ENCODE measurements around the gene RNF215. TPM values are rescaled to one million over a fixed set of nuclear protein-coding genes. Genes with fewer than 3 reads are reported as not detected.

RNF215 gene
- total RNA-seq, 1 experiment from 2014 or later, result 12.8 TPM

- no peaks in the 10 kb centered on the region for H3K9me3 Mint-ChIP-seq (ENCODE audit: unreplicated experiment)
- no peaks in the 10 kb centered on the region for H3K27me3 Mint-ChIP-seq (ENCODE audit: insufficient read depth, unreplicated experiment)
- peaks cover 6% of the 10 kb centered on the region for H3K36me3 Mint-ChIP-seq (ENCODE audit: insufficient read depth, unreplicated experiment)
- H3K27me3 ChIP-seq (replicated peaks; ENCODE audit: control insufficient read depth, insufficient read depth, low read length), result no peaks in the 10 kb centered on the region
- H3K4me1 Mint-ChIP-seq (ENCODE audit: low read depth, unreplicated experiment), result no peaks in the 10 kb centered on the region
- no peaks in the 10 kb centered on the region for H3K9me3 ChIP-seq
- CTCF ChIA-PET, result interaction anchor here (1.4 kb wide), 1 partner anchor 94 kb away, joined by 12 read pairs; no protein-coding TSS in a partner anchor
- H3K36me3 ChIP-seq (ENCODE audit: control insufficient read depth, insufficient read depth, low read length), result no peaks in the 10 kb centered on the region
- TF ChIP-seq CTCF (IDR thresholded peaks at IDR 0.05; ENCODE audit: insufficient read depth in 1 of 2, low read depth in 1 of 2, low read length in 1 of 2, severe bottlenecking in 1 of 2, unreplicated experiment in 1 of 2), result no peak
- DNase-seq, result no peak
- no peak overlapping the region for H3K27ac Mint-ChIP-seq (ENCODE audit: unreplicated experiment)
- BruUV-seq (replicated peaks), result no TSS peak
- intact Hi-C loops (cut with micrococcal nuclease; ENCODE audit: unreplicated experiment), result no loop called here
- 0 out of 2 replicates have a peak, but pooled peaks cover 4% of the 10 kb centered on the region for H3K4me1 ChIP-seq
- H3K4me3 ChIP-seq (ENCODE audit: low read depth, low read length), result no peak overlapping the region
- POLR2A ChIA-PET, result interaction anchor here (0.6 kb wide), 1 partner anchor 11 kb away, joined by 5 read pairs; no protein-coding TSS in a partner anchor
- H3K4me3 Mint-ChIP-seq (ENCODE audit: unreplicated experiment), result no peak overlapping the region
Observed at GRCh38 chr22:30382340-30382739, 4.9 kb downstream of the RNF215 start.

GRCh38 chr22:30381264-30381663, 5.9 kb downstream of the RNF215 start:
- 0 out of 2 replicates have a peak, but pooled peaks cover 4% of the 10 kb centered on the region for H3K4me1 ChIP-seq
- no peaks in the 10 kb centered on the region for H3K27me3 ChIP-seq (replicated peaks; ENCODE audit: control insufficient read depth, insufficient read depth, low read length)
- no peaks in the 10 kb centered on the region for H3K9me3 ChIP-seq
- Mint-ChIP-seq H3K4me3 (ENCODE audit: unreplicated experiment) (no peak overlapping the region), H3K36me3 (ENCODE audit: insufficient read depth, unreplicated experiment) (peaks cover 10% of the 10 kb centered on the region), H3K27me3 (ENCODE audit: insufficient read depth, unreplicated experiment) (no peaks in the 10 kb centered on the region), H3K27ac (ENCODE audit: unreplicated experiment) (no peak overlapping the region), H3K9me3 (ENCODE audit: unreplicated experiment) (no peaks in the 10 kb centered on the region), H3K4me1 (ENCODE audit: low read depth, unreplicated experiment) (no peaks in the 10 kb centered on the region)
- intact Hi-C loops (cut with micrococcal nuclease; ENCODE audit: unreplicated experiment), result no loop called here
- DNase-seq, result no peak
- no peak overlapping the region for H3K4me3 ChIP-seq (ENCODE audit: low read depth, low read length)
- CTCF ChIA-PET, result no interaction called here
- H3K36me3 ChIP-seq (ENCODE audit: control insufficient read depth, insufficient read depth, low read length), result no peaks in the 10 kb centered on the region
- POLR2A ChIA-PET, result no interaction called here
- no TSS peak for BruUV-seq (replicated peaks)
- TF ChIP-seq CTCF (IDR thresholded peaks at IDR 0.05; ENCODE audit: insufficient read depth in 1 of 2, low read depth in 1 of 2, low read length in 1 of 2, severe bottlenecking in 1 of 2, unreplicated experiment in 1 of 2), result no peak

GRCh38 chr22:30380011-30380410, 7.2 kb downstream of the RNF215 start:
- H3K36me3 ChIP-seq (ENCODE audit: control insufficient read depth, insufficient read depth, low read length), result no peaks in the 10 kb centered on the region
- DNase-seq, result no peak
- H3K27ac Mint-ChIP-seq (ENCODE audit: unreplicated experiment), result no peak overlapping the region
- no peak for TF ChIP-seq CTCF (IDR thresholded peaks at IDR 0.05; ENCODE audit: insufficient read depth in 1 of 2, low read depth in 1 of 2, low read length in 1 of 2, severe bottlenecking in 1 of 2, unreplicated experiment in 1 of 2)
- ChIA-PET POLR2A (no interaction called here), CTCF (no interaction called here)
- no peak overlapping the region for H3K4me3 ChIP-seq (ENCODE audit: low read depth, low read length)
- H3K27me3 ChIP-seq (replicated peaks; ENCODE audit: control insufficient read depth, insufficient read depth, low read length), result no peaks in the 10 kb centered on the region
- H3K36me3 Mint-ChIP-seq (ENCODE audit: insufficient read depth, unreplicated experiment), result peaks cover 14% of the 10 kb centered on the region
- H3K4me1 ChIP-seq, result no peaks in the 10 kb centered on the region
- no peaks in the 10 kb centered on the region for H3K9me3 Mint-ChIP-seq (ENCODE audit: unreplicated experiment)
- no TSS peak for BruUV-seq (replicated peaks)
- intact Hi-C loops (cut with micrococcal nuclease; ENCODE audit: unreplicated experiment), result no loop called here
- H3K4me1 Mint-ChIP-seq (ENCODE audit: low read depth, unreplicated experiment), result no peaks in the 10 kb centered on the region
- H3K9me3 ChIP-seq, result no peaks in the 10 kb centered on the region
- no peaks in the 10 kb centered on the region for H3K27me3 Mint-ChIP-seq (ENCODE audit: insufficient read depth, unreplicated experiment)
- no peak overlapping the region for H3K4me3 Mint-ChIP-seq (ENCODE audit: unreplicated experiment)

Measured in Caco-2 (cell line).